Esophagus muscularis mucosa (tissue), 3 donors: Measurements from ENCODE around the gene CD274.

ENCODE experiments used
- CTCF ChIP-seq, 3 experiments: fragments of 200-600 bp in 2 of 3; fragments of 450-650 bp in 1 of 3; sonication (generic) in 2 of 3; IDR thresholded peaks; one replicate each; pipeline ENCODE4 v1.5.1; 2017 to 2019; ENCODE audit warnings: antibody characterized with exemption in 3 of 3, mild to moderate bottlenecking in 2 of 3, moderate library complexity in 1 of 3
- POLR2A ChIP-seq: fragments of 450-650 bp; IDR thresholded peaks from one replicate; pipeline ENCODE4 v1.6.1; 2017; ENCODE audit warnings: antibody characterized with exemption, moderate library complexity, mild to moderate bottlenecking, low read depth

GRCh38 chr9:5455181-5455580 is 4.8 kb downstream of the CD274 start:
- TF ChIP-seq CTCF (IDR thresholded peaks at IDR 0.05) = no peak
- TF ChIP-seq POLR2A = no peak
